Neural progenitor cell (in vitro differentiated cells): ENCODE measurements around the gene ZNF280B.

Experiments used
- EZH2 ChIP-seq: fragments of 200-600 bp; sonication (generic); IDR thresholded peaks from 2 replicates; pipeline ENCODE4 v1.6.1; 2017; ENCODE audit warnings: antibody characterized with exemption, mild to moderate bottlenecking, moderate library complexity
- TF ChIP-seq, protein P1 (sequence below): fragments of 200-600 bp; sonication (generic); IDR thresholded peaks from 2 replicates; pipeline ENCODE4 v1.5.1; 2017; ENCODE audit warnings: antibody characterized with exemption, mild to moderate bottlenecking

GRCh38 chr22:22442928-22443709 is 65.4 kb downstream of the ZNF280B start:
- TF ChIP-seq, protein P1, sequence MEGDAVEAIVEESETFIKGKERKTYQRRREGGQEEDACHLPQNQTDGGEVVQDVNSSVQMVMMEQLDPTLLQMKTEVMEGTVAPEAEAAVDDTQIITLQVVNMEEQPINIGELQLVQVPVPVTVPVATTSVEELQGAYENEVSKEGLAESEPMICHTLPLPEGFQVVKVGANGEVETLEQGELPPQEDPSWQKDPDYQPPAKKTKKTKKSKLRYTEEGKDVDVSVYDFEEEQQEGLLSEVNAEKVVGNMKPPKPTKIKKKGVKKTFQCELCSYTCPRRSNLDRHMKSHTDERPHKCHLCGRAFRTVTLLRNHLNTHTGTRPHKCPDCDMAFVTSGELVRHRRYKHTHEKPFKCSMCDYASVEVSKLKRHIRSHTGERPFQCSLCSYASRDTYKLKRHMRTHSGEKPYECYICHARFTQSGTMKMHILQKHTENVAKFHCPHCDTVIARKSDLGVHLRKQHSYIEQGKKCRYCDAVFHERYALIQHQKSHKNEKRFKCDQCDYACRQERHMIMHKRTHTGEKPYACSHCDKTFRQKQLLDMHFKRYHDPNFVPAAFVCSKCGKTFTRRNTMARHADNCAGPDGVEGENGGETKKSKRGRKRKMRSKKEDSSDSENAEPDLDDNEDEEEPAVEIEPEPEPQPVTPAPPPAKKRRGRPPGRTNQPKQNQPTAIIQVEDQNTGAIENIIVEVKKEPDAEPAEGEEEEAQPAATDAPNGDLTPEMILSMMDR, result no peak
- TF ChIP-seq EZH2, result no peak
